Keratinocyte (primary cell): ENCODE data around the gene SEMA4D. TPM values are rescaled to one million over a fixed set of nuclear protein-coding genes. Genes with fewer than 3 reads are reported as not detected.

Experiments
- DNase-seq: peaks from one replicate; pipeline ENCODE4 v3.0.0-alpha.2; 2011; ENCODE audit warnings: low read depth, missing footprints, low spot score
- FAIRE-seq: peaks from 2 replicates; lab custom pipeline; 2011; peaks lifted over from hg19 to GRCh38; lab: Jason Lieb, UNC
- H2AFZ ChIP-seq: 2 replicates; pipeline ENCODE4 v1.6.0; 2012; ENCODE audit warnings: low read length, control low read depth, inconsistent platforms; ENCODE audit not compliant: control insufficient read depth
- H3K27ac ChIP-seq: 2 replicates; pipeline ENCODE4 v1.5.1; 2011; ENCODE audit warnings: low read length; ENCODE audit not compliant: control insufficient read depth, insufficient read depth
- H3K27me3 ChIP-seq: 3 replicates; pipeline ENCODE4 v1.6.0; 2011; ENCODE audit warnings: low read length; ENCODE audit not compliant: control insufficient read depth, insufficient read depth; ENCODE audit errors: extremely low read depth
- H3K36me3 ChIP-seq, 2 experiments: 2 replicates in 1 of 2; 3 replicates in 1 of 2; pipeline ENCODE4 v1.5.1; 2011; ENCODE audit warnings: low read length in 2 of 2, mild to moderate bottlenecking in 1 of 2; ENCODE audit not compliant: control insufficient read depth in 2 of 2, insufficient read depth in 2 of 2; ENCODE audit errors: extremely low read depth in 1 of 2
- H3K4me1 ChIP-seq: 3 replicates; pipeline ENCODE4 v1.5.1; 2011; ENCODE audit warnings: low read length; ENCODE audit not compliant: control insufficient read depth, insufficient read depth; ENCODE audit errors: extremely low read depth
- H3K4me2 ChIP-seq: 3 replicates; pipeline ENCODE4 v1.6.0; 2011; ENCODE audit warnings: low read depth, low read length; ENCODE audit not compliant: control insufficient read depth, insufficient read depth; ENCODE audit errors: extremely low read depth
- H3K4me3 ChIP-seq, 3 experiments: fragments of 200-600 bp in 1 of 3; sonication (generic) in 1 of 3; 2 replicates in 2 of 3; 3 replicates in 1 of 3; pipeline ENCODE4 v1.5.1; 2011 to 2016; ENCODE audit warnings: low read length in 3 of 3, mild to moderate bottlenecking in 3 of 3, control low read depth in 2 of 3, inconsistent platforms in 1 of 3, low read depth in 1 of 3, mixed read lengths in 1 of 3, mixed run types in 1 of 3, moderate library complexity in 1 of 3; ENCODE audit not compliant: control insufficient read depth in 2 of 3, insufficient read depth in 2 of 3; ENCODE audit errors: extremely low read depth in 1 of 3
- H3K79me2 ChIP-seq: 2 replicates; pipeline ENCODE4 v1.6.0; 2012; ENCODE audit warnings: low read length; ENCODE audit not compliant: control insufficient read depth, insufficient read depth
- H3K9ac ChIP-seq: 3 replicates; pipeline ENCODE4 v1.6.0; 2011; ENCODE audit warnings: low read length; ENCODE audit not compliant: control insufficient read depth, insufficient read depth; ENCODE audit errors: extremely low read depth
- H3K9me1 ChIP-seq: 3 replicates; pipeline ENCODE4 v1.6.0; 2011; ENCODE audit warnings: low read length; ENCODE audit not compliant: control insufficient read depth, insufficient read depth; ENCODE audit errors: extremely low read depth
- H3K9me3 ChIP-seq: 2 replicates; pipeline ENCODE4 v1.5.1; 2012; ENCODE audit warnings: low read depth, low read length; ENCODE audit not compliant: control insufficient read depth
- H4K20me1 ChIP-seq: 3 replicates; pipeline ENCODE4 v1.6.0; 2011; ENCODE audit warnings: low read length; ENCODE audit not compliant: control insufficient read depth, insufficient read depth; ENCODE audit errors: extremely low read depth
- CTCF ChIP-seq, 3 experiments: IDR thresholded peaks in 1 of 3; conservative IDR thresholded peaks in 1 of 3; optimal IDR thresholded peaks in 1 of 3; 2 replicates in 2 of 3; 3 replicates in 1 of 3; pipeline versions ENCODE3 to v1.5.1; 2011; ENCODE audit warnings: low read length in 3 of 3, mild to moderate bottlenecking in 3 of 3, moderate library complexity in 2 of 3, control low read depth in 1 of 3, inconsistent platforms in 1 of 3; ENCODE audit not compliant: insufficient read depth in 2 of 3; ENCODE audit errors: extremely low read depth in 1 of 3
- EZH2 ChIP-seq: IDR thresholded peaks from one replicate; pipeline ENCODE4 v1.6.1; 2012; ENCODE audit warnings: inconsistent platforms, mild to moderate bottlenecking, low read length, moderate library complexity
- dilution Hi-C: fragments of 300-500 bp; cut with MboI; formaldehyde crosslinking; loops from one replicate; pipeline ENCODE4 v1.7.0; 2020; ENCODE audit warnings: low sequenced_read_pairs; ENCODE audit not compliant: extremely low pct_ligation_motif_present
- polyA plus RNA-seq, 5 experiments: library from polyadenylated mRNA; depleted of rRNA in 3 of 5; stranded (reverse) in 3 of 5; stranded (forward) in 1 of 5; unstranded in 1 of 5; fragments of >200 nt; gene quantifications; 1 replicate in 1 of 5; 2 replicates in 3 of 5; 3 replicates in 1 of 5; pipeline versions ENCODE4 v1.2.1 to v1.2.3, GENCODE V29; 2011 to 2012; ENCODE audit warnings: missing spikeins in 2 of 5, low read depth in 1 of 5, low replicate concordance in 1 of 5

The SEMA4D gene
- polyA plus RNA-seq, 1 donor (not counting 4 experiments of a cell fraction or from before 2014, with no cell fraction given), result 0.43 TPM

GRCh38 chr9:89408628-89409101 is 89.2 kb downstream of the SEMA4D start:
- Histone ChIP-seq H3K79me2 (no peaks in the 10 kb centered on the region), H3K9ac (no peak overlapping the region), H3K4me1 (no peaks in the 10 kb centered on the region), H3K4me2 (no peak overlapping the region), H4K20me1 (no peaks in the 10 kb centered on the region), H3K9me3 (no peaks in the 10 kb centered on the region), H3K27me3 (no peaks in the 10 kb centered on the region), H2AFZ (no peak overlapping the region), H3K27ac (no peak overlapping the region), H3K9me1 (no peaks in the 10 kb centered on the region), H3K36me3 (no peaks in the 10 kb centered on the region), H3K4me3 (no peak overlapping the region)
- TF ChIP-seq EZH2 (no peak), CTCF (optimal IDR thresholded peaks at IDR 0.05 in 1 of 3, IDR thresholded peaks at IDR 0.05 in 1 of 3, conservative IDR thresholded peaks at IDR 0.05 in 1 of 3; ENCODE audit: extremely low read depth in 1 of 3, insufficient read depth in 2 of 3, low read length in 3 of 3) (no peak)
- dilution Hi-C loops, result no loop called here
- DNase-seq (no peak), FAIRE-seq (no peak)

GRCh38 chr9:89407070-89407469 is 90.8 kb downstream of the SEMA4D start:
- DNase-seq, result no peak
- Histone ChIP-seq H3K9me3 (no peaks in the 10 kb centered on the region), H3K79me2 (no peaks in the 10 kb centered on the region), H3K4me1 (no peaks in the 10 kb centered on the region), H2AFZ (no peak overlapping the region), H3K9ac (no peak overlapping the region), H3K4me2 (no peak overlapping the region), H3K4me3 (no peak overlapping the region), H3K36me3 (no peaks in the 10 kb centered on the region), H3K27ac (no peak overlapping the region), H3K27me3 (no peaks in the 10 kb centered on the region), H3K9me1 (no peaks in the 10 kb centered on the region), H4K20me1 (no peaks in the 10 kb centered on the region)
- dilution Hi-C loops, result no loop called here
- TF ChIP-seq EZH2, result no peak
- TF ChIP-seq CTCF (optimal IDR thresholded peaks at IDR 0.05 in 1 of 3, IDR thresholded peaks at IDR 0.05 in 1 of 3, conservative IDR thresholded peaks at IDR 0.05 in 1 of 3; ENCODE audit: extremely low read depth in 1 of 3, insufficient read depth in 2 of 3, low read length in 3 of 3), result no peak
- no peak for FAIRE-seq
